Measurements from ENCODE around the gene FN3K. TPM values are rescaled to one million over a fixed set of nuclear protein-coding genes. Genes with fewer than 3 reads are reported as not detected.

Gene FN3K
- total and polyA plus RNA-seq, 2 of the 13 experiments (the other 11 are each of a cell fraction or from before 2014, with no cell fraction given), result 3.5 to 12.2 TPM

- TF ChIP-seq FOSL2 (CRISPR knock-in tag; IDR thresholded peaks at IDR 0.05), result peak; percentile 94
- TF ChIP-seq, protein P1, sequence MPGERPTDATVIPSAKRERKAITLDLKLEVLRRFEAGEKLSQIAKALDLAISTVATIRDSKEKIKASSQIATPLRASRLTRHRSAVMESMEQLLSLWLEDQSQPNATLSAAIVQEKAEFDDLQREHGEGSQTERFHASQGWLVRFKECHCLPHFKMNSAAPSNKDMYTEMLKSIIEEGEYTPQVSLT (CRISPR knock-in tag; IDR thresholded peaks at IDR 0.05; ENCODE audit: borderline replicate concordance, low read depth), result peak; percentile 95; the same call in 1 of the 2 replicates
- peak; percentile 97 for TF ChIP-seq ZNF777 (CRISPR knock-in tag; IDR thresholded peaks at IDR 0.05)
- TF ChIP-seq ZNF513 (CRISPR knock-in tag; conservative IDR thresholded peaks at IDR 0.05), result no peak
- peak; percentile 58; the same call in 1 of the 2 replicates for TF ChIP-seq FOSL1 (CRISPR knock-in tag; IDR thresholded peaks at IDR 0.05; ENCODE audit: borderline replicate concordance)
- no peak for TF ChIP-seq ZNF850 (CRISPR knock-in tag; conservative IDR thresholded peaks at IDR 0.05)
- peak; percentile 99 for TF ChIP-seq HIVEP1 (CRISPR knock-in tag; IDR thresholded peaks at IDR 0.05)
- TF ChIP-seq, protein P2, sequence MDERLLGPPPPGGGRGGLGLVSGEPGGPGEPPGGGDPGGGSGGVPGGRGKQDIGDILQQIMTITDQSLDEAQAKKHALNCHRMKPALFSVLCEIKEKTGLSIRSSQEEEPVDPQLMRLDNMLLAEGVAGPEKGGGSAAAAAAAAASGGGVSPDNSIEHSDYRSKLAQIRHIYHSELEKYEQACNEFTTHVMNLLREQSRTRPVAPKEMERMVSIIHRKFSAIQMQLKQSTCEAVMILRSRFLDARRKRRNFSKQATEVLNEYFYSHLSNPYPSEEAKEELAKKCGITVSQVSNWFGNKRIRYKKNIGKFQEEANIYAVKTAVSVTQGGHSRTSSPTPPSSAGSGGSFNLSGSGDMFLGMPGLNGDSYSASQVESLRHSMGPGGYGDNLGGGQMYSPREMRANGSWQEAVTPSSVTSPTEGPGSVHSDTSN (CRISPR knock-in tag; IDR thresholded peaks at IDR 0.05), result peak; percentile 60
- TF ChIP-seq PCBP1 (IDR thresholded peaks at IDR 0.05; ENCODE audit: borderline replicate concordance, low read depth, low read length), result 0 out of 2 replicates have a peak, but pooled peaks have one; percentile 75
- TF ChIP-seq, protein P3, sequence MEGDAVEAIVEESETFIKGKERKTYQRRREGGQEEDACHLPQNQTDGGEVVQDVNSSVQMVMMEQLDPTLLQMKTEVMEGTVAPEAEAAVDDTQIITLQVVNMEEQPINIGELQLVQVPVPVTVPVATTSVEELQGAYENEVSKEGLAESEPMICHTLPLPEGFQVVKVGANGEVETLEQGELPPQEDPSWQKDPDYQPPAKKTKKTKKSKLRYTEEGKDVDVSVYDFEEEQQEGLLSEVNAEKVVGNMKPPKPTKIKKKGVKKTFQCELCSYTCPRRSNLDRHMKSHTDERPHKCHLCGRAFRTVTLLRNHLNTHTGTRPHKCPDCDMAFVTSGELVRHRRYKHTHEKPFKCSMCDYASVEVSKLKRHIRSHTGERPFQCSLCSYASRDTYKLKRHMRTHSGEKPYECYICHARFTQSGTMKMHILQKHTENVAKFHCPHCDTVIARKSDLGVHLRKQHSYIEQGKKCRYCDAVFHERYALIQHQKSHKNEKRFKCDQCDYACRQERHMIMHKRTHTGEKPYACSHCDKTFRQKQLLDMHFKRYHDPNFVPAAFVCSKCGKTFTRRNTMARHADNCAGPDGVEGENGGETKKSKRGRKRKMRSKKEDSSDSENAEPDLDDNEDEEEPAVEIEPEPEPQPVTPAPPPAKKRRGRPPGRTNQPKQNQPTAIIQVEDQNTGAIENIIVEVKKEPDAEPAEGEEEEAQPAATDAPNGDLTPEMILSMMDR (CRISPR knock-in tag; IDR thresholded peaks at IDR 0.05), result peak; percentile 36
- TF ChIP-seq, protein P4, sequence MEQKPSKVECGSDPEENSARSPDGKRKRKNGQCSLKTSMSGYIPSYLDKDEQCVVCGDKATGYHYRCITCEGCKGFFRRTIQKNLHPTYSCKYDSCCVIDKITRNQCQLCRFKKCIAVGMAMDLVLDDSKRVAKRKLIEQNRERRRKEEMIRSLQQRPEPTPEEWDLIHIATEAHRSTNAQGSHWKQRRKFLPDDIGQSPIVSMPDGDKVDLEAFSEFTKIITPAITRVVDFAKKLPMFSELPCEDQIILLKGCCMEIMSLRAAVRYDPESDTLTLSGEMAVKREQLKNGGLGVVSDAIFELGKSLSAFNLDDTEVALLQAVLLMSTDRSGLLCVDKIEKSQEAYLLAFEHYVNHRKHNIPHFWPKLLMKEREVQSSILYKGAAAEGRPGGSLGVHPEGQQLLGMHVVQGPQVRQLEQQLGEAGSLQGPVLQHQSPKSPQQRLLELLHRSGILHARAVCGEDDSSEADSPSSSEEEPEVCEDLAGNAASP (CRISPR knock-in tag; IDR thresholded peaks at IDR 0.05; ENCODE audit: borderline replicate concordance), result peak; percentile 91
- TF ChIP-seq MLX (CRISPR knock-in tag; IDR thresholded peaks at IDR 0.05), result peak; percentile 99
- TF ChIP-seq ZNF414 (CRISPR knock-in tag; IDR thresholded peaks at IDR 0.05), result peak; percentile 99
- peak; percentile 99 for TF ChIP-seq ZNF556 (CRISPR knock-in tag; IDR thresholded peaks at IDR 0.05; ENCODE audit: borderline replicate concordance)
- no peak; the same call in 1 of the 2 replicates for TF ChIP-seq NFE2L2 (IDR thresholded peaks at IDR 0.05; ENCODE audit: low read length)
- peak; percentile 86; the same call in 1 of the 2 replicates for TF ChIP-seq E2F2 (CRISPR knock-in tag; IDR thresholded peaks at IDR 0.05; ENCODE audit: borderline replicate concordance)
- TF ChIP-seq AHR (CRISPR knock-in tag; IDR thresholded peaks at IDR 0.05), result peak; percentile 98
- TF ChIP-seq IRX3 (CRISPR knock-in tag; IDR thresholded peaks at IDR 0.05; ENCODE audit: borderline replicate concordance, low read depth), result peak; percentile 97
- TF ChIP-seq RBAK (CRISPR knock-in tag; IDR thresholded peaks at IDR 0.05), result peak; percentile 81; the same call in 1 of the 2 replicates
Observed at GRCh38 chr17:82737967-82738877, 2.8 kb downstream of the FN3K start (continued).
